ENCODE data around the gene NPPA.

The NPPA gene

GRCh38 chr1:11886986-11887665 is 39.5 kb upstream of the NPPA start:
- H3K4me3 ChIP-seq (ENCODE audit: low read depth, low read length): no peak overlapping the region
- TF ChIP-seq, protein P1, sequence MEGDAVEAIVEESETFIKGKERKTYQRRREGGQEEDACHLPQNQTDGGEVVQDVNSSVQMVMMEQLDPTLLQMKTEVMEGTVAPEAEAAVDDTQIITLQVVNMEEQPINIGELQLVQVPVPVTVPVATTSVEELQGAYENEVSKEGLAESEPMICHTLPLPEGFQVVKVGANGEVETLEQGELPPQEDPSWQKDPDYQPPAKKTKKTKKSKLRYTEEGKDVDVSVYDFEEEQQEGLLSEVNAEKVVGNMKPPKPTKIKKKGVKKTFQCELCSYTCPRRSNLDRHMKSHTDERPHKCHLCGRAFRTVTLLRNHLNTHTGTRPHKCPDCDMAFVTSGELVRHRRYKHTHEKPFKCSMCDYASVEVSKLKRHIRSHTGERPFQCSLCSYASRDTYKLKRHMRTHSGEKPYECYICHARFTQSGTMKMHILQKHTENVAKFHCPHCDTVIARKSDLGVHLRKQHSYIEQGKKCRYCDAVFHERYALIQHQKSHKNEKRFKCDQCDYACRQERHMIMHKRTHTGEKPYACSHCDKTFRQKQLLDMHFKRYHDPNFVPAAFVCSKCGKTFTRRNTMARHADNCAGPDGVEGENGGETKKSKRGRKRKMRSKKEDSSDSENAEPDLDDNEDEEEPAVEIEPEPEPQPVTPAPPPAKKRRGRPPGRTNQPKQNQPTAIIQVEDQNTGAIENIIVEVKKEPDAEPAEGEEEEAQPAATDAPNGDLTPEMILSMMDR (IDR thresholded peaks at IDR 0.05; ENCODE audit: low read depth, low read length): no peak

DNA sequence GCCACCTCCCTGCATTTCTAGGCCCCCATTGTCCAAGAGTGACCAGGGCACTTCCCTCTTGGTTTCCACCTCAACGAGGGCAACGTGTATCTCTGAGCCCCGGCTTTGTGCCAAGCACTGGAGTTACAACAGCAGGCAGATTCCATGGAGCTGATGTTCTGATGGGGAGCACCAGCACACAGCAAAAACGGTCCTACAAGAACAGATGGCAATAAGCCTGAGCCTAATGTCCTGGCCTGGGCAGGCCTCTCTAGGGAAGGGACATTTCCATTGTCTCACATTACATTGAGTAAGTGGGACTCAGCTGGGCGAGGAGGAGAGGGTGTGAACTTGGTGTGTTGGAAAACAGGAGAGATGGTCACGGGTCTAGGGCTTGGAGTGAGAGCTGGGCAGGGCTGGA is 38.3 kb upstream of the NPPA start:
- no peak overlapping the region for H3K4me3 ChIP-seq (ENCODE audit: low read depth, low read length)
- TF ChIP-seq, protein P1 (IDR thresholded peaks at IDR 0.05; ENCODE audit: low read depth, low read length): no peak

- TF ChIP-seq, protein P1 (IDR thresholded peaks at IDR 0.05; ENCODE audit: low read depth, low read length): no peak
- no peak overlapping the region for H3K4me3 ChIP-seq (ENCODE audit: low read depth, low read length)
These were observed 35.4 kb upstream of the NPPA start for GRCh38 chr1:11882814-11883538.

GRCh38 chr1:11881749-11882441 is 34.3 kb upstream of the NPPA start:
- H3K4me3 ChIP-seq (ENCODE audit: low read depth, low read length): no peak overlapping the region
- TF ChIP-seq, protein P1 (IDR thresholded peaks at IDR 0.05; ENCODE audit: low read depth, low read length): no peak

- no peak overlapping the region for H3K4me3 ChIP-seq (ENCODE audit: low read depth, low read length)
- TF ChIP-seq, protein P1 (IDR thresholded peaks at IDR 0.05; ENCODE audit: low read depth, low read length): no peak
These were observed 33.5 kb upstream of the NPPA start for GRCh38 chr1:11880911-11881748.

DNA sequence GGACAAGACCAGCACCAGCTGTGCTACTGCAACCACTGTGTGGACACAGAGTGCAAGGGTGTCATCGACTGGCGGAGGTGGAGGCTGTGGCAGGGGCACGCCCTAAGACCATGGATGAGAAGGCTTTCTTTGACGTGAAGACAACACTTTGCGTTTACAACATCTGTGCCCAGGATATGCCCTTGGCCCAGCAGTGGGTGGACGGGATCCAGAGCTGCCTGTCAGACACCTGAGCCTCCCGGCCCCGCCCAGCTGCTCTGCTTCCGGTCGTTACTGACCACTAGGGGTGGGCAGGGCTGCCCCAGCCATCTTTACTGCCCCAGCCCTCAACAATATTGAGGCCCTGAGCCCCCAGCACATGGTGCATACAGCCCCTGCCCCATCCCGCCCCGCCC is 32.6 kb upstream of the NPPA start:
- TF ChIP-seq, protein P1 (IDR thresholded peaks at IDR 0.05; ENCODE audit: low read depth, low read length): no peak
- no peak overlapping the region for H3K4me3 ChIP-seq (ENCODE audit: low read depth, low read length)
